Neutrophil (primary cell): ENCODE measurements around the gene TMEM92.

Source experiments
- H3K27ac ChIP-seq: fragments of 200-600 bp; sonication (generic); 2 replicates; pipeline ENCODE4 v1.5.1; 2016; ENCODE audit warnings: mild to moderate bottlenecking, moderate library complexity
- H3K27me3 ChIP-seq: fragments of 200-600 bp; sonication (generic); 2 replicates; pipeline ENCODE4 v1.6.0; 2016; ENCODE audit warnings: mild to moderate bottlenecking
- H3K36me3 ChIP-seq: fragments of 200-600 bp; sonication (generic); 2 replicates; pipeline ENCODE4 v1.5.1; 2017
- H3K4me1 ChIP-seq, 2 experiments: fragments of 200-600 bp in 1 of 2; sonication (generic) in 1 of 2; 1 replicate in 1 of 2; 2 replicates in 1 of 2; pipeline versions ENCODE4 v1.5.1 to v1.6.1; 2013 to 2016; ENCODE audit warnings: low read depth in 1 of 2, low read length in 1 of 2, mild to moderate bottlenecking in 1 of 2, moderate library complexity in 1 of 2; ENCODE audit not compliant: control insufficient read depth in 1 of 2, insufficient read depth in 1 of 2
- H3K4me3 ChIP-seq, 2 experiments: fragments of 200-600 bp in 1 of 2; sonication (generic) in 1 of 2; 1 replicate in 1 of 2; 2 replicates in 1 of 2; pipeline ENCODE4 v1.5.1; 2013 to 2016; ENCODE audit warnings: low read depth in 1 of 2, low read length in 1 of 2, mild to moderate bottlenecking in 1 of 2, moderate library complexity in 1 of 2
- H3K9me3 ChIP-seq: fragments of 200-600 bp; sonication (generic); 2 replicates; pipeline ENCODE4 v1.5.1; 2016
- CTCF ChIP-seq: fragments of 200-600 bp; sonication (generic); IDR thresholded peaks from 2 replicates; pipeline ENCODE4 v1.5.1; 2016; ENCODE audit warnings: antibody characterized with exemption

TMEM92 gene

DNA sequence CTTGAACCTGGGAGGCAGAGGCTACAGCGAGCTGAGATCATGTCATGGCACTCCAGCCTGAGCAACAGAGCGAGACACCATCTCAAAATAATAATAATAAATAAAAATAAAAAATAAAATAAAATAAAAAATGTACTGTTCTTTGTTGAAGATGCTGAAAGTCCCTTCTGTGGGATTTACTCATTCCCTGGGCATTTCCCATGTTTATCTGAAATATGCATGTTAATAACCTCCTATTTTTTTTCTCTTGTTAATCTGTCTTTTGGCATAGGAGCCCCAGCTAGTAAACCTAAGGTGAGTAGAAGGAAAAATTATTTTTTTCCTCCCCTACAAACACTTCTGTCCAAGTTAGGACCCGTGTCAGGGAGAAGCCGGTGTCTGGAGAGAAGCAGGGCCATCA lies 34.4 kb downstream of the TMEM92 start:
- TF ChIP-seq CTCF, result no peak
- Histone ChIP-seq H3K9me3 (no peaks in the 10 kb centered on the region), H3K4me1 (peaks cover 0 to 6% of the 10 kb centered on the region in 2 experiments), H3K36me3 (no peaks in the 10 kb centered on the region), H3K27me3 (peaks cover 31% of the 10 kb centered on the region), H3K4me3 (no peak overlapping the region), H3K27ac (no peak overlapping the region)

DNA sequence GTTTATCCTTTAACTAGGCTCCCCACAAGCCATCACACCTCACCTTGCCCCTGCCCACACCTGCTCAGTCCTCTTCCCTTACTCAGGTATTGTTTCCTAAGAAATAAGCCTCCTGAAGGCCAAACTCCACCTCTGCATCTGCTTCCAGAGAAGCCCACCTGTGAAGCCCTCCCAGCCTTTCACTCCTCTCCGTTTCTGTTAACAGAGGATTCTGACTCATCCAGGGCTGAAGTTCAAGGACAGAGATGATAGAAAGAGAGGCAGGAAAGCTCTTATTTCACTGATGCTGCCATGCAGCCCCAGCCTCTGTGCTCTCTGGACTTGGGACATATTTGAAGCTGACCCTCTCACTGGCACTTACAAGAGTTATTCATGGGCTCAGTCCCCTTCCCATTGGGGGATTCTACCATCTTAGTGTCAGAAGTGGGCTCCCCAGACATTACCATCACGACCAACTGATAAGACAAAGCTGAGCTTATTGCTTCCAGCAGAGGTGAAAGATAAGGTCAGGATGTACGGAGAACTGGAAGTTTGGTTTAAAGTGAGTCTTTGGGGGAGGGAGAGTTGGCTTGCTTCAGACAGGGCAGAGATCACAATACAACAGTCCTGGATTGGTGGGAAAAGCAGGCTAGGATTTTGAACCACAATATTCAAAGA lies 36.3 kb downstream of the TMEM92 start:
- Histone ChIP-seq H3K4me3 (no peak overlapping the region), H3K27me3 (peaks cover 38% of the 10 kb centered on the region), H3K36me3 (no peaks in the 10 kb centered on the region), H3K9me3 (no peaks in the 10 kb centered on the region), H3K4me1 (no peaks in the 10 kb centered on the region), H3K27ac (no peak overlapping the region)
- TF ChIP-seq CTCF, result no peak

GRCh38 chr17:50311112-50311460 lies 36.8 kb downstream of the TMEM92 start:
- Histone ChIP-seq H3K36me3 (no peaks in the 10 kb centered on the region), H3K4me3 (no peak overlapping the region), H3K27me3 (peaks cover 38% of the 10 kb centered on the region), H3K27ac (no peak overlapping the region), H3K9me3 (no peaks in the 10 kb centered on the region), H3K4me1 (no peaks in the 10 kb centered on the region)
- TF ChIP-seq CTCF, result no peak

- H3K9me3 ChIP-seq, result no peaks in the 10 kb centered on the region
- H3K4me1 ChIP-seq, result no peaks in the 10 kb centered on the region
- no peak overlapping the region for H3K27ac ChIP-seq
- H3K27me3 ChIP-seq, result peaks cover 38% of the 10 kb centered on the region
- no peak for TF ChIP-seq CTCF
- H3K36me3 ChIP-seq, result no peaks in the 10 kb centered on the region
- H3K4me3 ChIP-seq, result no peak overlapping the region
Observed at GRCh38 chr17:50311483-50311882, 37.2 kb downstream of the TMEM92 start.

GRCh38 chr17:50312308-50312707 lies 38.0 kb downstream of the TMEM92 start:
- Histone ChIP-seq H3K27me3 (peaks cover 41% of the 10 kb centered on the region), H3K4me3 (no peak overlapping the region), H3K36me3 (no peaks in the 10 kb centered on the region), H3K9me3 (no peaks in the 10 kb centered on the region), H3K4me1 (no peaks in the 10 kb centered on the region), H3K27ac (no peak overlapping the region)
- no peak for TF ChIP-seq CTCF
